A673 (cell line): ENCODE measurements around the gene KRT77.

Experiments used
- CTCF ChIP-seq: fragments of 300-800, 200-600 bp; sonication (generic); conservative IDR thresholded peaks from 2 replicates; pipeline ENCODE4 v1.5.1; 2017; ENCODE audit warnings: low read depth, mild to moderate bottlenecking, antibody characterized with exemption, low read length, moderate library complexity, mixed read lengths
- EZH2 ChIP-seq: fragments of 200-600 bp; sonication (generic); IDR thresholded peaks from 2 replicates; pipeline ENCODE4 v1.6.1; 2017; ENCODE audit warnings: borderline replicate concordance, low read depth, mild to moderate bottlenecking, mixed read lengths, antibody characterized with exemption, low read length; ENCODE audit not compliant: poor library complexity, severe bottlenecking

GRCh38 chr12:52699373-52699772, 4.0 kb downstream of the KRT77 start:
- no peak for TF ChIP-seq CTCF
- TF ChIP-seq EZH2 = no peak
